ENCODE measurements around the gene DAPK1.

Gene DAPK1

DNA sequence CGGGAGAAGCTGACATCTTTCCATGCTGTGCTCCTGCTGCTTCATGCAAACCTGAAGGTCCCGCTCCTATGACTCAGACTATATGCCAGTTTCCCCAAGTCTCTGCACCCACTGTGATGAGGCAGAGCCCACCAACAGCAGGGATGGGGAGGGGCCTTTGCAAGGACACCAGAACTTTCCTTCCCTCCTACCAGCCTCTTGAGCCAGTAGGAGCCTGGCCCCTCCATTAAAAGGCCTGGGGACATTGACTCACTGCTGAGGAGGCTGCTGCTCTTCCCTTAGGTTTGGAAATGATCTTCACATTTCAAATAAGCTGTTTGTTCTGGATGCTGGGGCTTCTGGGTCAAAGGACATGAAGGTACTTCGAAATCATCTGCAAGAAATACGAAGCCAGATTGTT, 202.2 kb downstream of the DAPK1 start:
- no peak for DNase-seq

DNA sequence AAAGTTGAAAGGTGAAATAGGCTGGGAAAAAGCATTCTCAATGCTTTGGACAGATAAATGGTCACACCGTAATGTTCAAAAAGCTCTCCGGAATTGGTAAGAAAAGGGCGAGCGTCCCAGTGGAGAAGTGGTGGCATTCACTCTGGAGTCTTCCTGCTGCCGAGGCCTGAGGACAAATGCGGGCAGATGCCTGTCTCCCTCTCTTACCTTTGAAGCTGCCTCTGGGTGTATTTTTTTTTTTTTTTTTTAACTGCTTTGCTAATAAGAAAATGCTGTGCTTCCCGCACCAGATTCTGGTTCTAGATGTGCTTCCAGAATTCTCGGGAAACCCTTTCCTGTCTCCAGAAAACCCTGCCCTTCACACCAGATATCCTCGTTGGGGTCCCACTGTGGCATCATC, 203.8 kb downstream of the DAPK1 start:
- DNase-seq = no peak

DNA sequence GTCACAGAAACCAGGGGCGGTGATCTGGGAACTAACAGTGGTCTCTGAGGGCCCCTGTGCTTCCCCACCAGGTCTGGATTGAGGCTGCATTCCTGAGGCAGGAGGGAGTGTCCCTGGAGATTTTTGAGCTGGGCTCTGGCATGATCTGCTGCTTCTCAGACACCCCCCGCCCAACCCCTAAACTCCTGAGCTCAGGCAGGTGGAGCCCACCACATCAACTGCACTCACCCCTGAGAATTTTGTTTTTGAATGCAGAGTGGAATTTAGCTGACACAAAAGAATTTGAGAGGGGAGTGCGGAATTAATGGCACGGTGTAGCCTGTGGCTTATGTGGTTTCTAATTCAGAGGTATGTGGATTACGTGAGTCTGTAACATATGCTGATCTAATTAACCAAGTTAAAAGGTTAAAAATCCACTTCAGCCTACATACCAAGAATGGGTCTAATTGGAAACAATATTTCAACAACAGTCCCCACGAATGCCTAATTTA, 204.3 kb downstream of the DAPK1 start:
- no peak for DNase-seq

DNA sequence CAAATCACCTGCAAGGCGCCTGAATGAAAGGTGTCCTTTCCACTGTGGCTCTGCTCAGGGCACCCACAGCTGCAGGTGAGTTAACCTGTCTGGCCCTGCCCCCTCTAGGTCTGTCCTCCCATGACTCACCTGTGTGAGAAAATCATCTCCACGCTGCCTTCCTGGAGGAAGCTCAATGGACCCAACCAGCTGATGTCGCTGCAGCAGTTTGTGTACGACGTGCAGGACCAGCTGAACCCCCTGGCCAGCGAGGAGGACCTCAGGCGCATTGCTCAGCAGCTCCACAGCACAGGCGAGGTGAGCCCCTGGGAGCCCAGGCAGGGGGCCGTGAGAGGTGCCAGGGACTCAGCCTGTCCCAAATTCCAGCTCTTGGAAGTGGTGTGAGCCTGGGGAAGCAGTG, 205.3 kb downstream of the DAPK1 start:
- no peak for DNase-seq

DNA sequence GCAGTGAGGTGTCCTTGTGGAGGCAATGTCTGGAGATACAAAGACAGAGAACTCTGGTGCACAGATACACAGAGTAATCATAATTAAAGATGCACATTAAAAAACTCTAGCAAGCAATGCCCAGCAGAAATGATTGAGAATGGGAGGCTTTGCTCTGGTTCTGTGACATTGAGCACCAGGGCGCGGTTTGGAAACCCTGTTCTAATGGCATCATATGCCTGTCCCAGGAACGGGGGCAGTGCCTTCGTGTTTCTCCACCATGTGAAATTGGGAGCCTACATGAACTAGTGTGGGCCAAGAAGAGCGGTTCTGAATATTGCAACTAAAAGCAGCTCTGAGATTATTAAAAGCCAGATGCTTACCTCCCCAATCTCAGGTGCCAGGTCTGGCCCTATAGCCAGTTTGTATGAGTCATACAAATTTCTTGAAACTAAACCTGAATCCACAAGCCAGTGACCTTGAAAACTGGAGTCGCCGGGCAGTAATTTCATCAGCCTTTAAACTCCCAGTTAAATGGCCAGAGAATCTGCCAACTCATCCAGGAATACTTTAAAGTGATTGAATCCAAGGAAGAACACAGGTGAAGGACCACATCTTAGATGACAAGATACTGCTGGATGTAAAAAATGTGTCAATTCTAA, 206.1 kb downstream of the DAPK1 start:
- DNase-seq = no peak

DNA sequence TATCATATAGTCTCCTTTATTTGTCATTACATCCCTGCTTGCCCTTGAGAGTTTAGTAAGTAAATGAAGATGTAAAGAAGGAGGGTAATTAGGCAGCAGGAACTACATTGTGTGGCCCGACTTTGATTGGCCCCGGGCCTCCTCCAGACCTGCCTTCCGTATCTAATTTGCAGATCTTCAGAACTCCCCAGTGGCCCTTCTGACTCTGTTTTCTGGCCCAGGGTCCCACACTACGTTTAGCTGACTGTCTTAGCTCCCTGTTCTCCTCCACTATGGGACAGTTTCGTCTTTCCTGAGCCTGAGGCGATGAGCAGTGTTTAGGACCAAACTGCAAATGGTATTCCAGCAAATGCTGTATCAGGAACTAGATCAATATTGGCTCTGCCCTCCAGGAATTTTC, 206.7 kb downstream of the DAPK1 start:
- no peak for DNase-seq

DNA sequence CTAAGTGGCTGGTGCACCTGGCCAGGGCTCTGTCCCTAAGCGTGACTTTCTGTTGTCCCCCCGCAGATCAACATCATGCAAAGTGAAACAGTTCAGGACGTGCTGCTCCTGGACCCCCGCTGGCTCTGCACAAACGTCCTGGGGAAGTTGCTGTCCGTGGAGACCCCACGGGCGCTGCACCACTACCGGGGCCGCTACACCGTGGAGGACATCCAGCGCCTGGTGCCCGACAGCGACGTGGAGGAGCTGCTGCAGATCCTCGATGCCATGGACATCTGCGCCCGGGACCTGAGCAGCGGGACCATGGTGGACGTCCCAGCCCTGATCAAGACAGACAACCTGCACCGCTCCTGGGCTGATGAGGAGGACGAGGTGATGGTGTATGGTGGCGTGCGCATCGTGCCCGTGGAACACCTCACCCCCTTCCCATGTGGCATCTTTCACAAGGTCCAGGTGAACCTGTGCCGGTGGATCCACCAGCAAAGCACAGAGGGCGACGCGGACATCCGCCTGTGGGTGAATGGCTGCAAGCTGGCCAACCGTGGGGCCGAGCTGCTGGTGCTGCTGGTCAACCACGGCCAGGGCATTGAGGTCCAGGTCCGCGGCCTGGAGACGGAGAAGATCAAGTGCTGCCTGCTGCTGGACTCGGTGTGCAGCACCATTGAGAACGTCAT, 208.5 kb downstream of the DAPK1 start:
- no peak for DNase-seq

DNA sequence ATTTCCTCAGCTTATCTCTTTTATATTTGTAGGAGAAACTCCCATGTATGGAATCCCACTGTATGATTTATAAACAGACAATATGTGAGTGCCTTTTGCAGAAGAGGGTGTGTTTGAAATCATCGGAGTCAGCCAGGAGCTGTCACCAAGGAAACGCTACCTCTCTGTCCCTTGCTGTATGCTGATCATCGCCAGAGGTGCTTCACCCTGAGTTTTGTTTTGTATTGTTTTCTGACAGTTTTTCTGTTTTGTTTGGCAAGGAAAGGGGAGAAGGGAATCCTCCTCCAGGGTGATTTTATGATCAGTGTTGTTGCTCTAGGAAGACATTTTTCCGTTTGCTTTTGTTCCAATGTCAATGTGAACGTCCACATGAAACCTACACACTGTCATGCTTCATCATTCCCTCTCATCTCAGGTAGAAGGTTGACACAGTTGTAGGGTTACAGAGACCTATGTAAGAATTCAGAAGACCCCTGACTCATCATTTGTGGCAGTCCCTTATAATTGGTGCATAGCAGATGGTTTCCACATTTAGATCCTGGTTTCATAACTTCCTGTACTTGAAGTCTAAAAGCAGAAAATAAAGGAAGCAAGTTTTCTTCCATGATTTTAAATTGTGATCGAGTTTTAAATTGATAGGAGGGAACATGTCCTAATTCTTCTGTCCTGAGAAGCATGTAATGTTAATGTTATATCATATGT, 210.3 kb downstream of the DAPK1 start:
- no peak for DNase-seq

DNA sequence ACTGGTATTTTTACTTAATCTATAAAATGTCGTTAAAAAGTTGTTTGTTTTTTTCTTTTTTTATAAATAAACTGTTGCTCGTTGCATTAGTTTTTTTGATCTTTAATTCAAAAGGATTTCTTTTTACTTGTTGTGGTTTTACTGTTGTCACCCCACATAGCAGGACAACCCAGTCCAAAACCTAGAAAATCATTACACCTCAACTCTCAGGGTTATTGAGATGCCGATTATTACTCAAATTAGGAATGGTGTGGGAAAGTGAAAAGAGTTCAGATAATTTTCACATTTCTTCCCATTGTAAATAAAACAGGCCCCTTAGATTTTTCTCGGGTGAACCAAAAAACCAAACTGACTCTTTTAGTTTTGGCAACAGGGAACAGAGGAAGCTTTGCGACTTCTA, 210.9 kb downstream of the DAPK1 start:
- DNase-seq = no peak

DNA sequence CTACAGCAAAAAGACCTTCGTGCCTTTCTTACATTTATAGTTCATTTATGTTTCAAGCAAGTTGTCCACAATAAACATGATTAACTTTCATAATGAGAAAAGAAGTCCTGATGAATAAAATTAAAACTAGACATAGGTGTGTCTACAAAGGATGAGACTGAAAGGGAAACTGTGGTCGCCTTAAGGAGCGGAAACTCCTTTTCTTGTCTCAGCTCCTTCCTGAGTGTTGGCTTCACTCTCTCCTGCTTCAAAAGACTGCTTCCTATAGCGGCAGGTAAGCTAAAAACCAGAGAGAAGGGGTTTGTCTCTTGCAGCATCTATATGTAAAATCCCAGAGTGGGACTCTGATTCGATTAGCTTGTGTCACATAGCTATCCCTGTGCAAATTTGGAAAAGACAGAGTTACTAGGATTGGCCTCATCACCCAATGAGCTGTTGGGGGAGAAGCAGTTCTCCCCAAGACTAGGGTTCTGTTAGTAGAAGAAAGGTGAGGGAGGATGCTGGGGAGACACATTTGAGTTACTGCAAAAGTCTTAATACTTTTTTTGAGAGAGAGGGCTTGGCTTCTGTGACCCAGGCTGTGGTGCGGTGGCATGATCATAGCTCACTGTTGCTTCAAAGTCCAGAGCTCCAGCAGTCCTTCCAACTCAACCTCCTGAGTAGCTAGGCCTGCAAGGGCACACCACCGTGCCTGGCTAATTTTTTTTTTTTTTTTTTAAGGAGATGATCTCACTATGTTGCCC, 211.5 kb downstream of the DAPK1 start:
- DNase-seq = no peak

DNA sequence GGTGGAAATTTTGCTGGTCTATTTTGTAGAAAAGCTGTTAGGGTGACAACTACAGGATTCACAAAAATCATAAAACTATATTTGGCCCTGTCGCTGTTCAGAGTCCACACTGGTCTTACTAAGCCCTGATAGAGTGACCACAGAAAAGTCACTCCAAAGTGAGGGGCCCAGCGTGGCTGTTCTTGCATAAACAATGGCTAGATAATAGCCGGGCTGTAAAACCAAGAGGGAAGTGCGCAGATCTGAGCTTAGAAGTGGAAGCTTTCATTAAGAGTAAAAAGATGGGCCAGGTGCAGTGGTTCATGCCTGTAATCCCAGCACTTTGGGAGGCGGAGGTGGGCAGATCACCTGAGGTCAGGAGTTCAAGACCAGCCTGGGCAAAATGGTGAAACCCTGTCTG, 212.8 kb downstream of the DAPK1 start:
- DNase-seq = no peak

DNA sequence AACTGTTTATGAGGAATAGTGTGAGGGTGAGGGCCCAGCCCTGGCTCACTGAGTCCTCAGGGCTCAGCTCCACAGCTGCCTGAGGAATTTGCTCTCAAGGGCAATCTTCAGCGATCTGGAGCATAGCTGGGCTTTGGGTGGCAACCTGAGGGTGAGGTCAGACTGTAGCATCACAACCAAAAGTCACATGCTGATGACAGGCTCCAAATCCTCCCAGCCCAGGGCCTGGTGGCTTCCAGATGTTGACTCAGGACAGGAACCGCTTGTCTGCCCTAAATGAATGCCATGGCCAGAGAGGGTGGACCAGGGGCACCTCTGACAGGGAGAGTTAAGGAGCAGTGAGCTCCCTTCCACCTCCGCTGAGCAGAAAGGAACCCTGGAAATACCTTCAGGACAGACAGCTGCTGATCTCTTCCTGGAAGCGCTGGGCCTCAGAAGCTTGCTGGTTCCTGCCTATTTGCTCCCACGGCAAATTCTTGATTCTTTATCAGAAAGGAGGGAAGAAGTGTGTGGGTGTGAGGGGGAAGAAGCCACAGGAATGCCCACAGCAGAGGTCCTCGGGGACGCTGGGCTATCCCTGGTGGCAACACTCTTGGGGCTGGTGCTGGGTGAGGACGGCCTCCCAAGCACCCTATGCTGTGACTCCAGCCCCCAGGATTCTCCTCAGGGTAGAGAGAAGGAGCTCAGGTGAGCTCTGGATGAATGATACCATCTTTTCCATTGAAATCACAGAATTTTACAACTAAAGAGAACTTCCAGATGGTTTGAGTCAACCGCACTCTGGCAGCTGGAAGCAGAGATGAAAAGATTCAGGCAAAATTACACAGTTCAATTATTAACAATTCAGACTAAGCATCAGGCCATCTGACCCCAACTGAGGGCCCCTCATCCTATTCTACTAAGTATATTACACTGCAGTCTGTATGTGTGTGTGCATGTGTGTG, 214.5 kb downstream of the DAPK1 start:
- no peak for DNase-seq

DNA sequence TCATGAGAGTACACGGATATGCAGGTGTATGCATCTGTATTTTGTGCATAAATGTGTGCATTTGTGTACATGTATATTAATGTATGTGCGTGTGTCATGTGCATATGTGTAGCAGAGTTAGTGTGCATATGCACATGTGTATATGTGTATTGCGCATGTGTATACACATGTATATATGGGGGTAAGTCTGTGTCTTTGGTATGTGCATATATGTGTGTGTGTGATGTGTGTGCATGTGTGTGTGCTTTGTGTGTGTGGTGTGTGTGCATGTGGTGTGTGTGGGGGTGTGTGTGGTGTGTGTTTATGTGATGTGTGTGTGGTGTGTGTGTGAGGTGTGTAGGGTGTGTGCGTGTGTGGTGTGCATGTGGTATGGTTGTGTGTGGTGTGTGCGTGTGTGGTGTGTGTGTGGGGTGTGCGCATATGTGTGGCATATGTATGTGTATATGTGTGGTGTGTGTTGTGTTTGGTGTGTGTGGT, 215.2 kb downstream of the DAPK1 start:
- no peak for DNase-seq

DNA sequence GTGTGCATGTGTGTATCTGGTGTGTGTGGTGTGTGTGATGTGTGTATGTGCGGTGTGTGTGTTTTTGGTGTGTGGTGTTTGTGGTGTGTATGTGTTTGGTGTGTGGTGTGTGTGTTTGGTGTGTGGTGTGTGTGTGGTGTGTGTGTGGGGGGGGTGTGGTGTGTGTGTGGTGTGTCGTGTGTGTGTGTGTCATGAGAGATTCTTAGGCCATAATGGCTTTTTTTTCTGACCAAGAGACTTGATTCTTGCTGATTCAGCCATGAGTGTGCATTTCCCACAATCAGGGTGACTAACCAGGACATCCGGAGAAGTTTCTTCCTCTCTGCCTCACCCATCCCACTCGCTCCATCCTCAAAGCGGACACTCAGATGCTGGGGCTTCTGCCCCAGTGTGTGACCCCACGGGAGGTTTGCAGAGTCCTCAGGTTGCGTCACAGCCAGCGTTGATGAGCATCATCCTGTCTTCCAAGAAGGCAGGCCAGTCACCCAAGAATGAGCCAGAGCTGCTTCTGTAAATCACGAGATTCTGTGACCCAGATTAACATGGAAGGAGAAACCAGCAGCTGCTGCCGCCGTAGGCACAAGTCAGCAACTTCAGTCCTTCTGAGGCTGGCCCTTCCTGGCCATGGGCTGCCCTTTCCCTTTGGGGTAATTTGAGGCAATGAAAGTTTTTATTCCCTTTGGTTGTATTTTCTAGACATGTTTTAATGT, 215.8 kb downstream of the DAPK1 start:
- peak; percentile 57 for DNase-seq

DNA sequence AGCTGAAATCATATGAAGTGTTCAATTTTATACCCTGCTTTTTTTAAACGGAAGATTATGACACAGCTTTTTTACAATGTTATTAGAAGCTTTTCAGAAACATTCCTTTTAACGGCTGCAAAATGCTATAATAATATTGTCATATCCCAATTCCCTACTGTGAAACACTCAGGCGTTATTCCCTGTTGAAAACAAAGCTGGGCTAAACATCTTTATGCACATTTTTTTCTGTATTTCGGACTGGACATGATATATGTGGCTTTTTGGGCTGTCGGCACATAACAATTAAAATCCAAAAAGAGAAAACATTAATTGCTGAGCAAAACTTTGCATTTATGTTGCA, 216.3 kb downstream of the DAPK1 start:
- no peak for DNase-seq

DNA sequence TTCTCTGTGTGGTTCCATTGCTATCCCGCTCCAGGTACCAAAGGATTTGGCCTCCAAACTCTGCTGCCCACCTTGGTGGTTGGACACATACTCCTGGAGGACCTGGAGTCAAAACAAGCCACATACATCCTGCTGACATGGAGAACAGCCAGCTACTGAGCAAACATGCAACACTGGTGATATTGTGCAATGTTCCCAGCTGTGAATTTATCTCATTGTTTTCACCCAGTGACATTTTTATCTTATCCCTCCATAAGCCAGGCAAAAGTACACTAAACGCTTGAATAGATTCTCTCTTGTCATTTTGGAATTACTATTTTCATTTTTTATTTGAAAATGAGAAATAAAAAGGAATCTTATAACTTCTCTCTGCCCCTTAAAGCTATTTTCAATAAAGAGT, 217.2 kb downstream of the DAPK1 start:
- no peak for DNase-seq

DNA sequence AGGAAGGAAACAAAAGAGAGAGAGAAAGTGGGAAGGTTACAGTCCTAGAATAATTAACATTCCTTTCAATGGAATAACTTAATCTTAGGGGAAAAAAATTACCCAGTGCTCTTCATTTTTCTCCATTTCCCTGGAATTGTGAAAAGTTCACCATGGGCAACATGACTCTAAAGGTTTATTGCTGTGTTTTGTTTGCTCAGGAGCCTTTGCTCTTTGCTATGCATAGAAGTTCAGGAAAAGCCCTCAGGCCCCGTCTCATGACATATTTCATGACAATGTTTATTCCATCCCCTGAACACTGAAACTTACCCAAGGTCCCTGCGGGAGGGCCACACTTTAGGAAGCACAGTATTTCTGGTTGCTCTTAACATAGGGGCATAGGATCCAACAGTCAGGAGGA, 218.5 kb downstream of the DAPK1 start:
- DNase-seq = no peak

DNA sequence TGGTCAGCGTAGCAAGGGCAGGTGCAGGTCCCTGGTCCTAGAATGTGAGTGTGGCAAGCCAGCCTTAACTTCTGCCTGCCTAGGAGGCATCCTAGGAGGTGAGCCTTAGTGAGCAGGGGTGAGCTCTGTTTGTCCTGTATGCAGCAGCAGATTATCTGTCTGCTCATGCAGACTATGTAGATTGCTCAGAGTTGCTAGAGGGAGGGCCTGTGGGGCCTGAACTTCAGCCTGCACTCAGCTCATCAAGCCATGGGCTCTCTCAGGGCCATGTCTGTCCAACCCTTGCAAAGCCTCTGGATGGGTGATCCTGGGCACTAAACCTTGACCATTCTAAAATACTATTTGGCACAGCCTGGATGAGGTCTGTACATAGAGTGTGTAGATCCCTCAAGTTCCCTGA, 219.8 kb downstream of the DAPK1 start:
- no peak for DNase-seq

DNA sequence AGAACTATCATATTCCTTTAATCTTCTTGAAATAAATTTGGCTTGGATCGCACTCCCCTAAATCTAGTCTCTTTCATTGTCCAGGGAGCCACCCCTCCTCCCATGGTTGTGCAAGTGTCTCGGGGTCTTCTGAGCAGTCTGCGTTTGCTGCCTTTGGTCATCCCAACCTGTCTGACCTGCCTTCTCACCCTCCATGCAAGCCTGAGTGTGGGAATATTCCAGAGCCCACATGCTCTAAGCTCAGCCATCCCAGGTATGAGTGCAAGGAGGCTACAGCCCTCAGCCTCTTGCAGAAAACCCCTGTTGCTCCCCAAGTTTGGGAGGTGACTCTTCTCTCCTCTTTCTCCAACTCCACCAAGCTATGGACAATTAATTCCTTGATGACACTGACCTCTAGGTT, 220.6 kb downstream of the DAPK1 start:
- no peak for DNase-seq

DNA sequence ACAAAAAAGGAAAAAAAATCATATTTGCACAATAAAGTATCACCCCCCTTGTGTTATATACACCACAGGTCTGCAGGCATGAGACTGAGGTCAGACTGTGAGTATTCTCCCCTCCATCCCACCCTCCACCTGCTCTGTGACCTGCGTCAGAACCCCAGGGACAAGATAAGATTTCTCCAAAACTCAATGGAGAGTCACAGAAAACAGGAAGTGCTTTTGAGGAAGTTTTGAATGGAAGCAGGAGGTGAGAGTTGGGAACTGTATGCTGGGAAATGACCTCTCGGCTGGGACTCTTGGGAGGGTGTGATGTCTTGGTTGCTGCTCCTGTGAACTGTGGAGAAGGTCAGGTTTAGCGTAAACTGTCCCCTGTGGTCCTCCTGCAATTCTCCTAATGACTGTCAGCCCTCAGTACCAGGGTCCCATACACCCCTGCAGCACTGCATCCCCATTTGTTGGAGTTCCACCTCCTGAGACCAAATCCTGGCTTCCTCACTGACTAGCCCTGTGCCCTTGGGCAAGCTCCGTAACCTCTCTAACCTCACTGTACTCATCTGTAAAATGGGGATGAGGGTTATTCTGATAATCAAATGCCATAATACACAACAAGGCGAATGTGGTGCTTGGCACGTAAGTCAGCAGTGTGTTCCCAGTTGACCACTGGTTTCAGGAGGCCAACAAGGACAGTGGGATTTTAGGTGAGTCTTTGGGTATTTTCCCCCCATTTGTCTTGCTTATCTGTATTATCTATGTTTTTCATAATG, 221.4 kb downstream of the DAPK1 start:
- DNase-seq = no peak

DNA sequence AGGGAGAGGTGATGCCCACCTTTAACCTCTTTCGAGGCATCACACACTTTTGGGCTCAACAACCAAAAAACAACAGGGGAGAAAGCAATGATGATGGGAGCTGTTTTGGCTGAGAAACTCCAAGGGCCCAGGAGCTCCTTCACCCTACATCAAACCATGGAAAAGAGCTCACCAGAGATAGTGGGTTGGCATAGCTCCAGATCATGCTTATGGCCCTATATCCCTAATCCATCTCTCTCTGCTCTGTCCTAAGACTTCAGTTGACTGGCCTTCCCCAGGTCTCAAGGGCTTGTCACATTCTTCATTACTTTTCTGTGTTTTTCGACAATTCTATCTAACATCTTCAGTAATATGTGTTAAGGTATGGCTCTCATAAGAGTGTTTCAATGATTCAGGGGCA, 222.5 kb downstream of the DAPK1 start:
- no peak for DNase-seq

Measured in stimulated activated naive CD4-positive, alpha-beta T cell treated with Interleukin-2 at 50 U/mL for 16 hours (primary cell).